ENCODE data around the gene MAST3.

The MAST3 gene

GRCh38 chr19:18197306-18197705 is 99.7 kb downstream of the MAST3 start:
- Histone ChIP-seq H3K4me2 (ENCODE audit: low read length) (no peak overlapping the region), H3K9me3 (ENCODE audit: control insufficient read depth, low read length) (no peaks in the 10 kb centered on the region), H2AFZ (no peak overlapping the region), H3K9ac (no peak overlapping the region), H3K79me2 (no peaks in the 10 kb centered on the region), H3K4me3 (ENCODE audit: low read depth, low read length) (no peak overlapping the region), H3K27ac (no peak overlapping the region), H3K36me3 (ENCODE audit: control insufficient read depth, insufficient read depth, low read length) (no peaks in the 10 kb centered on the region), H3K27me3 (ENCODE audit: control insufficient read depth, insufficient read depth, low read length) (no peaks in the 10 kb centered on the region), H3K4me1 (peaks cover 5% of the 10 kb centered on the region)
- no peak for TF ChIP-seq CTCF (IDR thresholded peaks at IDR 0.05)

GRCh38 chr19:18197941-18198340 is 100.4 kb downstream of the MAST3 start:
- Histone ChIP-seq H3K36me3 (ENCODE audit: control insufficient read depth, insufficient read depth, low read length) (no peaks in the 10 kb centered on the region), H3K4me1 (peaks cover 5% of the 10 kb centered on the region), H3K27me3 (ENCODE audit: control insufficient read depth, insufficient read depth, low read length) (no peaks in the 10 kb centered on the region), H3K27ac (no peak overlapping the region), H3K9me3 (ENCODE audit: control insufficient read depth, low read length) (no peaks in the 10 kb centered on the region), H3K4me3 (ENCODE audit: low read depth, low read length) (no peak overlapping the region), H3K4me2 (ENCODE audit: low read length) (no peak overlapping the region), H3K9ac (no peak overlapping the region), H3K79me2 (no peaks in the 10 kb centered on the region), H2AFZ (no peak overlapping the region)
- no peak for TF ChIP-seq CTCF (IDR thresholded peaks at IDR 0.05)

DNA sequence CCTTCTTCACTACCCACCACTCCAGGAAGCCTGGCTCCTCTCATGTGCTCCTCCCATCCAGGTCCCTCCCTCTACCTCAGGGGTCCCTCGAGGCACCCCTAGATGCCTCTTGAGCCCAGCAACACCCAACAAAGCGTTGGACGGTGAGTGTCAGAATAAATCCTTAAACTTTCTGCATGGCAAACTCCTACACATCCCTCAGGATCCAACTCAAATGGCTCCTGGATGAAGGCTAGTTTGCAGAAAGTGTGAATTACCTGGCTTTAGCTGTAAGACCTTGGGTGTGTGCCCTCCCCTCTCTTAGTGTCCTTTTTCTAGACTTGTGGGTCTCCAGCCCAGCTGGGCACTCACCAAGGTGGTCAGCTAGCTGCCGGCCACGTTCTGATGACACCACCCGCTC is 100.8 kb downstream of the MAST3 start:
- no peak overlapping the region for H2AFZ ChIP-seq
- no peak for TF ChIP-seq CTCF (IDR thresholded peaks at IDR 0.05)
- H3K9me3 ChIP-seq (ENCODE audit: control insufficient read depth, low read length), result no peaks in the 10 kb centered on the region
- no peak overlapping the region for H3K9ac ChIP-seq
- H3K4me2 ChIP-seq (ENCODE audit: low read length), result no peak overlapping the region
- H3K4me1 ChIP-seq, result peaks cover 7% of the 10 kb centered on the region
- no peaks in the 10 kb centered on the region for H3K27me3 ChIP-seq (ENCODE audit: control insufficient read depth, insufficient read depth, low read length)
- peaks cover 4% of the 10 kb centered on the region for H3K79me2 ChIP-seq
- H3K36me3 ChIP-seq (ENCODE audit: control insufficient read depth, insufficient read depth, low read length), result no peaks in the 10 kb centered on the region
- H3K4me3 ChIP-seq (ENCODE audit: low read depth, low read length), result no peak overlapping the region
- H3K27ac ChIP-seq, result no peak overlapping the region

All from parathyroid adenoma (tissue), 2 donors.